GM23248 (cell line): ENCODE measurements around the gene GRWD1.

Source experiments
- EZH2 ChIP-seq: fragments of 200-600 bp; sonication (generic); IDR thresholded peaks from 2 replicates; pipeline ENCODE4 v1.6.1; 2018; ENCODE audit warnings: antibody characterized with exemption, mild to moderate bottlenecking; ENCODE audit not compliant: insufficient read depth, poor library complexity, severe bottlenecking
- EZH2phosphoT487 ChIP-seq: fragments of 200-600 bp; sonication (generic); IDR thresholded peaks from 2 replicates; pipeline ENCODE4 v1.6.1; 2018; ENCODE audit warnings: antibody characterized with exemption, moderate library complexity, mild to moderate bottlenecking, low read depth; ENCODE audit not compliant: insufficient read depth

- TF ChIP-seq EZH2phosphoT487 (no peak), EZH2 (no peak)
Observed at GRCh38 chr19:48433337-48433736, 12.4 kb upstream of the GRWD1 start.
